Measurements from ENCODE around the gene CD2. TPM values are rescaled to one million over a fixed set of nuclear protein-coding genes. Genes with fewer than 3 reads are reported as not detected.

CD2 gene
- total RNA-seq, 4 donors from 2014 or later: 0.60 to 5.1 (median 1.5) TPM; not detected in 1

GRCh38 chr1:116716391-116716790 is 37.8 kb upstream of the CD2 start:
- no peak for TF ChIP-seq CTCF (IDR thresholded peaks at IDR 0.05)
- TF ChIP-seq EP300 (IDR thresholded peaks at IDR 0.05): no peak
- TF ChIP-seq POLR2A (IDR thresholded peaks at IDR 0.05): no peak
- Histone ChIP-seq H3K36me3 (no peaks in the 10 kb centered on the region), H3K4me1 (no peaks in the 10 kb centered on the region), H3K27ac (no peak overlapping the region), H3K4me3 (no peak overlapping the region), H3K27me3 (no peaks in the 10 kb centered on the region), H3K9me3 (no peaks in the 10 kb centered on the region)
- WGBS, 2 donors: 75 to 78% methylated on average over 3 of the region's 3 CpGs
- DNase-seq (ENCODE audit: low spot score in 2 of 2): no peak

GRCh38 chr1:116717318-116717717 is 36.9 kb upstream of the CD2 start:
- no peaks in the 10 kb centered on the region for H3K9me3 ChIP-seq
- 84 to 85% methylated on average over 3 of the region's 3 CpGs for WGBS, 2 donors
- H3K4me1 ChIP-seq: no peaks in the 10 kb centered on the region
- no peak overlapping the region for H3K27ac ChIP-seq
- no peak overlapping the region for H3K4me3 ChIP-seq
- DNase-seq (ENCODE audit: low spot score in 2 of 2): no peak
- H3K36me3 ChIP-seq: no peaks in the 10 kb centered on the region
- H3K27me3 ChIP-seq: no peaks in the 10 kb centered on the region
- TF ChIP-seq EP300 (IDR thresholded peaks at IDR 0.05) (no peak), CTCF (IDR thresholded peaks at IDR 0.05) (no peak), POLR2A (IDR thresholded peaks at IDR 0.05) (no peak)

- no peak overlapping the region for H3K27ac ChIP-seq
- TF ChIP-seq EP300 (IDR thresholded peaks at IDR 0.05): no peak
- no peak for TF ChIP-seq POLR2A (IDR thresholded peaks at IDR 0.05)
- TF ChIP-seq CTCF (IDR thresholded peaks at IDR 0.05): no peak
- H3K27me3 ChIP-seq: no peaks in the 10 kb centered on the region
- H3K36me3 ChIP-seq: no peaks in the 10 kb centered on the region
- H3K9me3 ChIP-seq: no peaks in the 10 kb centered on the region
- no peak overlapping the region for H3K4me3 ChIP-seq
- DNase-seq (ENCODE audit: low spot score in 2 of 2): no peak
- no peaks in the 10 kb centered on the region for H3K4me1 ChIP-seq
- 76 to 85% methylated on average over 4 of the region's 4 CpGs for WGBS, 2 donors
Observed at GRCh38 chr1:116720364-116721038, 33.7 kb upstream of the CD2 start.

GRCh38 chr1:116721039-116721405 is 33.2 kb upstream of the CD2 start:
- WGBS, 2 donors: 82 to 87% methylated on average over 5 of the region's 5 CpGs
- no peak overlapping the region for H3K27ac ChIP-seq

More at GRCh38 chr1:116721039-116721405, 33.2 kb upstream of the CD2 start:
- Histone ChIP-seq H3K9me3 (no peaks in the 10 kb centered on the region), H3K27me3 (no peaks in the 10 kb centered on the region), H3K36me3 (no peaks in the 10 kb centered on the region), H3K4me1 (no peaks in the 10 kb centered on the region), H3K4me3 (no peak overlapping the region)
- TF ChIP-seq POLR2A (IDR thresholded peaks at IDR 0.05): no peak
- TF ChIP-seq EP300 (IDR thresholded peaks at IDR 0.05): no peak
- no peak for TF ChIP-seq CTCF (IDR thresholded peaks at IDR 0.05)
- DNase-seq (ENCODE audit: low spot score in 2 of 2): no peak

Measured in tibial nerve (tissue), 4 donors.